Stomach (tissue), 4 donors: Measurements from ENCODE around the gene GRHPR.

Source experiments
- CTCF ChIP-seq, 7 experiments: fragments of 450-650 bp in 4 of 7; fragments of 200-600 bp in 3 of 7; sonication (generic) in 3 of 7; IDR thresholded peaks; one replicate each; pipeline ENCODE4 v1.5.1; 2016 to 2019; ENCODE audit warnings: antibody characterized with exemption in 7 of 7, control low read depth in 2 of 7, mild to moderate bottlenecking in 1 of 7
- POLR2A ChIP-seq, 4 donors: fragments of 450-650 bp; IDR thresholded peaks; one replicate each; pipeline ENCODE4 v1.6.1; 2016; ENCODE audit warnings: antibody characterized with exemption in 4 of 4, control low read depth in 2 of 4, mild to moderate bottlenecking in 1 of 4, moderate library complexity in 1 of 4
- POLR2AphosphoS5 ChIP-seq, 3 donors: sonication (generic); formaldehyde crosslinking; IDR thresholded peaks; one replicate each; pipeline ENCODE4 v1.6.1; 2016; ENCODE audit warnings: antibody characterized with exemption in 3 of 3

- TF ChIP-seq CTCF (IDR thresholded peaks at IDR 0.05) (no peak), POLR2A (IDR thresholded peaks at IDR 0.05) (no peak), POLR2AphosphoS5 (IDR thresholded peaks at IDR 0.05) (no peak)
Observed at GRCh38 chr9:37395229-37395628, 27.3 kb upstream of the GRHPR start.
